Measurements from ENCODE around the gene CEBPA. TPM values are rescaled to one million over a fixed set of nuclear protein-coding genes. Genes with fewer than 3 reads are reported as not detected.
A peak's percentile ranks its signal among the peaks of the same experiment; 100 is the strongest.

The CEBPA gene
- polyA plus RNA-seq, 1 donor = 125 TPM

DNA sequence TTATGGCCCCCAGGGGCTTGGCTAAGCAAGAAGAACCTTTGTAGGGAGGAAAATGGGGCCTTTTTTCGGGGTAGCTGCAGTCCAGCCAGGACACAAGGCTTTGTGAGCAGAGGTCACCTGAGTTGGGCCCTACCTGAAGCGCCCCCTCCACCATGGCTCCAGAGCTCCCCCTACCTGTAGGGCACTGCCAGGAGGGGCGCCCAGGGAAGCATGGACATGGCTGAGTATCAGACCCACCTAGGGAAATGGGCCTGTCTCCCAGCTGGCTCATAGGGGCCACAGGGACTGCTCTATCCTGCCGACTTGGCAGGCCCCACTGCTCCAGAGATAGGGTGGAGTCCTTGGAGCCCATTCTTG is 9.0 kb upstream of the CEBPA start:
- WGBS (ENCODE audit: insufficient coverage, low lambda C conversion rate) = no CpG with 5 or more reads among the region's 4 CpGs
- Histone ChIP-seq H3K9me3 (ENCODE audit: control insufficient read depth, low read depth, low read length) (no peaks in the 10 kb centered on the region), H3K36me3 (ENCODE audit: control insufficient read depth, insufficient read depth, low read length) (no peaks in the 10 kb centered on the region), H3K27me3 (ENCODE audit: control insufficient read depth, insufficient read depth, low read length) (no peaks in the 10 kb centered on the region), H3K4me1 (ENCODE audit: control insufficient read depth, insufficient read depth, low read length) (peaks cover 33% of the 10 kb centered on the region), H3K4me3 (ENCODE audit: low read length) (no peak overlapping the region), H3K27ac (ENCODE audit: low read length) (peak overlapping the region; percentile 45)
- no peak for DNase-seq

DNA sequence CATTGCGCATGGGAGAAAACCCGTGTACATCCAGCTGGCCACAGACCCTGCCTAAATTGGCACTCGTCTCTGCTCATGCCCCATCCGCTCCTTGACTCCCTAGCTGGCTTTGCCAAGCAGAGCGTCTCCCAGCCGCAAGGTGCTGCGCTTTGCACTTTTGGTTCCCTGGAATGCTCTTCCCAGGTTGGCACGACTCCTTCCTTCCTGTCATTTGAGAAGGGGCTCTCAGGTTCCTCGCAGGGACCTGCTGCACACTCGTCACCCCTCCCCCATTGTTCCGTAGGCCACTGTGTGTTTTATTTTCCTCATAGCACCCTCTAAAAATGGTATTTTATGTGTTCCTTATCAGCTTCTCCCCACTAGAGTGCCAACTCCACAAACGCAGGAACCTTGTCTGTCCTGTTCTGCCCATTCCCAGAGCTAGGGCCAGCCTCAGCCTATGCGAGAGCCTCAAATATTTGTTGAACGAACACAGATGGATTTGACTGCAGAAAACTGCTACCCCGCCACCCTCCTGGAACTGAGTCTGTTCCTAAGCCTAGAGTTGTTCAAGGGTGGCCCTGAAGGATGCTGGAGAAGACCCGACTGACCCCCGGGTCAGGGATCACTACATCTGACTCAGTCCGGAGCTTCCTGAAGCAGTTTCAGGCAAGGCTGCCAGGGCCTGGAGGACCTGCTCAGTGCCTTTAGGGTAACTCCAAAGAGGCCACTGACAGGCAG is 8.4 kb upstream of the CEBPA start:
- no peaks in the 10 kb centered on the region for H3K36me3 ChIP-seq (ENCODE audit: control insufficient read depth, insufficient read depth, low read length)
- DNase-seq = peak in 1 of 2 donors; percentile 65
- H3K27ac ChIP-seq (ENCODE audit: low read length) = peak overlapping the region; percentile 45
- H3K9me3 ChIP-seq (ENCODE audit: control insufficient read depth, low read depth, low read length) = no peaks in the 10 kb centered on the region
- H3K4me1 ChIP-seq (ENCODE audit: control insufficient read depth, insufficient read depth, low read length) = peaks cover 34% of the 10 kb centered on the region
- H3K27me3 ChIP-seq (ENCODE audit: control insufficient read depth, insufficient read depth, low read length) = no peaks in the 10 kb centered on the region
- no peak overlapping the region for H3K4me3 ChIP-seq (ENCODE audit: low read length)
- WGBS (ENCODE audit: insufficient coverage, low lambda C conversion rate) = 28% methylated on average over 4 of the region's 18 CpGs

GRCh38 chr19:33309826-33310225 is 7.5 kb upstream of the CEBPA start:
- Histone ChIP-seq H3K4me3 (ENCODE audit: low read length) (no peak overlapping the region), H3K27ac (ENCODE audit: low read length) (no peak overlapping the region), H3K9me3 (ENCODE audit: control insufficient read depth, low read depth, low read length) (no peaks in the 10 kb centered on the region), H3K36me3 (ENCODE audit: control insufficient read depth, insufficient read depth, low read length) (no peaks in the 10 kb centered on the region), H3K27me3 (ENCODE audit: control insufficient read depth, insufficient read depth, low read length) (no peaks in the 10 kb centered on the region), H3K4me1 (ENCODE audit: control insufficient read depth, insufficient read depth, low read length) (peaks cover 38% of the 10 kb centered on the region)
- no CpG with 5 or more reads among the region's 10 CpGs for WGBS (ENCODE audit: insufficient coverage, low lambda C conversion rate)
- no peak for DNase-seq

GRCh38 chr19:33306853-33307792 is 4.8 kb upstream of the CEBPA start:
- H3K4me3 ChIP-seq (ENCODE audit: low read length) = no peak overlapping the region
- peaks cover 40% of the 10 kb centered on the region for H3K4me1 ChIP-seq (ENCODE audit: control insufficient read depth, insufficient read depth, low read length)
- no peaks in the 10 kb centered on the region for H3K36me3 ChIP-seq (ENCODE audit: control insufficient read depth, insufficient read depth, low read length)
- DNase-seq = no peak
- 93% methylated on average over 4 of the region's 12 CpGs for WGBS (ENCODE audit: insufficient coverage, low lambda C conversion rate)
- peak overlapping the region; percentile 99 for H3K27ac ChIP-seq (ENCODE audit: low read length)
- no peaks in the 10 kb centered on the region for H3K9me3 ChIP-seq (ENCODE audit: control insufficient read depth, low read depth, low read length)
- H3K27me3 ChIP-seq (ENCODE audit: control insufficient read depth, insufficient read depth, low read length) = peaks cover 3% of the 10 kb centered on the region

GRCh38 chr19:33306191-33306590 is 3.9 kb upstream of the CEBPA start:
- DNase-seq = no peak
- Histone ChIP-seq H3K27ac (ENCODE audit: low read length) (peak overlapping the region; percentile 99), H3K4me3 (ENCODE audit: low read length) (no peak overlapping the region), H3K27me3 (ENCODE audit: control insufficient read depth, insufficient read depth, low read length) (peaks cover 4% of the 10 kb centered on the region), H3K36me3 (ENCODE audit: control insufficient read depth, insufficient read depth, low read length) (peaks cover 1% of the 10 kb centered on the region), H3K4me1 (ENCODE audit: control insufficient read depth, insufficient read depth, low read length) (peaks cover 35% of the 10 kb centered on the region), H3K9me3 (ENCODE audit: control insufficient read depth, low read depth, low read length) (no peaks in the 10 kb centered on the region)
- WGBS (ENCODE audit: insufficient coverage, low lambda C conversion rate) = 20% methylated on average over 1 of the region's 5 CpGs

GRCh38 chr19:33304760-33305647 is 2.7 kb upstream of the CEBPA start:
- peaks cover 26% of the 10 kb centered on the region for H3K4me1 ChIP-seq (ENCODE audit: control insufficient read depth, insufficient read depth, low read length)
- H3K36me3 ChIP-seq (ENCODE audit: control insufficient read depth, insufficient read depth, low read length) = peaks cover 13% of the 10 kb centered on the region
- peak overlapping the region; percentile 85 for H3K4me3 ChIP-seq (ENCODE audit: low read length)
- peaks cover 12% of the 10 kb centered on the region for H3K27me3 ChIP-seq (ENCODE audit: control insufficient read depth, insufficient read depth, low read length)
- H3K9me3 ChIP-seq (ENCODE audit: control insufficient read depth, low read depth, low read length) = no peaks in the 10 kb centered on the region
- WGBS (ENCODE audit: insufficient coverage, low lambda C conversion rate) = no CpG with 5 or more reads among the region's 12 CpGs
- peak; percentile 91 to 96 for DNase-seq
- peak overlapping the region; percentile 99 for H3K27ac ChIP-seq (ENCODE audit: low read length)

DNA sequence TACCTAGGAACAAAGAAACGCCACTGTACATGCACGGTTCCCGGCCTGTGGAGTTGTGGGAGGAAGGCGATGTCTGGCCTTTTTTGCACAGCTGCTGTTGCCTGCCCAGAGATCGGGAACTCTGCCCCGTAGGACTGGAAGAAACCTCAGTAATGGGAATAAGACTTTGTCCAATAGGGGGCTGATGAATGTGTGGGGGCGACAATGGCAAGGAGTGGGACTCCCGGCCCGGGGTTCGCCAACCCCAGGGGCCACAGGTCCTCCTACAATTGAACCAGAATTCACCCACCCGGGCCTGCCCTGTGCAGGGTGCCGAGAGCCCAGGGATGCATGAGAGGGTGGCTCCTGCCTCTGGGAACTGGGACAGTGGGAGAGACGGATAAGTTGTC is 2.0 kb upstream of the CEBPA start:
- Histone ChIP-seq H3K27ac (ENCODE audit: low read length) (peak overlapping the region; percentile 99), H3K36me3 (ENCODE audit: control insufficient read depth, insufficient read depth, low read length) (peaks cover 17% of the 10 kb centered on the region), H3K9me3 (ENCODE audit: control insufficient read depth, low read depth, low read length) (no peaks in the 10 kb centered on the region), H3K4me3 (ENCODE audit: low read length) (peak overlapping the region; percentile 85), H3K4me1 (ENCODE audit: control insufficient read depth, insufficient read depth, low read length) (peaks cover 26% of the 10 kb centered on the region), H3K27me3 (ENCODE audit: control insufficient read depth, insufficient read depth, low read length) (peaks cover 12% of the 10 kb centered on the region)
- WGBS (ENCODE audit: insufficient coverage, low lambda C conversion rate) = no CpG with 5 or more reads among the region's 13 CpGs
- peak in 1 of 2 donors; percentile 47 for DNase-seq

GRCh38 chr19:33303791-33304345 is 1.5 kb upstream of the CEBPA start:
- no peak for DNase-seq
- Histone ChIP-seq H3K4me3 (ENCODE audit: low read length) (peak overlapping the region; percentile 85), H3K4me1 (ENCODE audit: control insufficient read depth, insufficient read depth, low read length) (peaks cover 26% of the 10 kb centered on the region), H3K36me3 (ENCODE audit: control insufficient read depth, insufficient read depth, low read length) (peaks cover 22% of the 10 kb centered on the region), H3K9me3 (ENCODE audit: control insufficient read depth, low read depth, low read length) (no peaks in the 10 kb centered on the region), H3K27me3 (ENCODE audit: control insufficient read depth, insufficient read depth, low read length) (peaks cover 12% of the 10 kb centered on the region), H3K27ac (ENCODE audit: low read length) (peak overlapping the region; percentile 99)
- no CpG with 5 or more reads among the region's 33 CpGs for WGBS (ENCODE audit: insufficient coverage, low lambda C conversion rate)

- DNase-seq = peak in 1 of 2 donors; percentile 72
- H3K27me3 ChIP-seq (ENCODE audit: control insufficient read depth, insufficient read depth, low read length) = peaks cover 12% of the 10 kb centered on the region
- H3K36me3 ChIP-seq (ENCODE audit: control insufficient read depth, insufficient read depth, low read length) = peaks cover 22% of the 10 kb centered on the region
- peak overlapping the region; percentile 99 for H3K27ac ChIP-seq (ENCODE audit: low read length)
- H3K4me3 ChIP-seq (ENCODE audit: low read length) = peak overlapping the region; percentile 85
- WGBS (ENCODE audit: insufficient coverage, low lambda C conversion rate) = no CpG with 5 or more reads among the region's 92 CpGs
- H3K4me1 ChIP-seq (ENCODE audit: control insufficient read depth, insufficient read depth, low read length) = peaks cover 29% of the 10 kb centered on the region
- no peaks in the 10 kb centered on the region for H3K9me3 ChIP-seq (ENCODE audit: control insufficient read depth, low read depth, low read length)
These were observed 848 bp upstream of the CEBPA start for GRCh38 chr19:33302974-33303790.
